CD14-positive monocyte (primary cell): Measurements from ENCODE around the gene FAM171A1. TPM values are rescaled to one million over a fixed set of nuclear protein-coding genes. Genes with fewer than 3 reads are reported as not detected.

Experiments
- DNase-seq, 3 donors: peaks; one replicate each; pipeline ENCODE4 v3.0.0-alpha.2; 2011 to 2022
- H2AFZ ChIP-seq: 2 replicates; pipeline ENCODE4 v1.6.0; 2012; ENCODE audit warnings: mild to moderate bottlenecking, low read depth, low read length, inconsistent platforms; ENCODE audit not compliant: insufficient read depth, poor library complexity, severe bottlenecking
- H3K27ac ChIP-seq, 2 donors: 1 replicate in 1 of 2; 2 replicates in 1 of 2; pipeline ENCODE4 v1.5.1; 2012 to 2013; ENCODE audit warnings: low read length in 2 of 2, control low read depth in 1 of 2, inconsistent platforms in 1 of 2, low read depth in 1 of 2, mild to moderate bottlenecking in 1 of 2
- H3K27me3 ChIP-seq, 2 donors: one replicate each; pipeline versions ENCODE4 v1.6.0 to v1.6.1; 2011 to 2013; ENCODE audit warnings: low read length in 2 of 2; ENCODE audit not compliant: control insufficient read depth in 2 of 2, insufficient read depth in 2 of 2
- H3K36me3 ChIP-seq, 2 donors: replicated peaks in 1 of 2; 1 replicate in 1 of 2; 2 replicates in 1 of 2; pipeline versions ENCODE4 v1.5.1 to v1.6.1; 2012 to 2013; ENCODE audit warnings: low read length in 2 of 2, control low read depth in 1 of 2, inconsistent platforms in 1 of 2, mild to moderate bottlenecking in 1 of 2; ENCODE audit not compliant: insufficient read depth in 2 of 2, control insufficient read depth in 1 of 2
- H3K4me1 ChIP-seq, 2 donors: 1 replicate in 1 of 2; 2 replicates in 1 of 2; pipeline versions ENCODE4 v1.5.1 to v1.6.1; 2012 to 2013; ENCODE audit warnings: low read length in 2 of 2, control low read depth in 1 of 2, inconsistent platforms in 1 of 2, mild to moderate bottlenecking in 1 of 2, moderate library complexity in 1 of 2; ENCODE audit not compliant: insufficient read depth in 2 of 2, control insufficient read depth in 1 of 2
- H3K4me2 ChIP-seq: replicated peaks from 2 replicates; pipeline ENCODE3; 2012; ENCODE audit warnings: low read length, moderate library complexity, mild to moderate bottlenecking; ENCODE audit not compliant: poor library complexity, severe bottlenecking; ENCODE audit errors: extremely low read depth
- H3K4me3 ChIP-seq, 3 experiments: fragments of 200-600 bp in 1 of 3; sonication (generic) in 1 of 3; replicated peaks in 1 of 3; 1 replicate in 2 of 3; 2 replicates in 1 of 3; pipeline ENCODE4 v1.5.1; 2011 to 2013; ENCODE audit warnings: low read length in 3 of 3, mild to moderate bottlenecking in 3 of 3, control low read depth in 2 of 3, low read depth in 2 of 3, inconsistent platforms in 1 of 3, moderate library complexity in 1 of 3
- H3K79me2 ChIP-seq: 2 replicates; pipeline ENCODE4 v1.6.0; 2012; ENCODE audit warnings: mild to moderate bottlenecking, control low read depth, inconsistent platforms, low read length, moderate library complexity; ENCODE audit not compliant: insufficient read depth
- H3K9ac ChIP-seq: 2 replicates; pipeline ENCODE4 v1.6.0; 2017; ENCODE audit warnings: low read length, mild to moderate bottlenecking; ENCODE audit not compliant: insufficient read depth, poor library complexity, severe bottlenecking
- H3K9me3 ChIP-seq, 2 donors: replicated peaks in 1 of 2; 1 replicate in 1 of 2; 2 replicates in 1 of 2; pipeline versions ENCODE4 v1.5.1 to v1.6.1; 2012 to 2013; ENCODE audit warnings: low read length in 2 of 2, control low read depth in 1 of 2; ENCODE audit not compliant: control insufficient read depth in 1 of 2, insufficient read depth in 1 of 2
- H4K20me1 ChIP-seq: 2 replicates; pipeline ENCODE4 v1.6.0; 2012; ENCODE audit warnings: mild to moderate bottlenecking, low read length, control low read depth, moderate library complexity; ENCODE audit not compliant: insufficient read depth
- H3K27ac Mint-ChIP-seq, 7 donors: one replicate each; pipeline ENCODE4 v1.8.0; 2020; ENCODE audit warnings: mild to moderate bottlenecking in 7 of 7, mixed read lengths in 7 of 7, moderate library complexity in 6 of 7, inconsistent platforms in 2 of 7
- H3K27me3 Mint-ChIP-seq, 3 donors: one replicate each; pipeline ENCODE4 v1.8.0; 2021 to 2022; ENCODE audit warnings: low read depth in 3 of 3, mild to moderate bottlenecking in 3 of 3, mixed read lengths in 3 of 3, moderate library complexity in 3 of 3, inconsistent platforms in 1 of 3
- H3K36me3 Mint-ChIP-seq, 2 donors: one replicate each; pipeline ENCODE4 v1.8.0; 2020; ENCODE audit warnings: mixed read lengths in 2 of 2, inconsistent platforms in 1 of 2, mild to moderate bottlenecking in 1 of 2
- H3K4me1 Mint-ChIP-seq: one replicate; pipeline ENCODE4 v1.8.0; 2020; ENCODE audit warnings: mild to moderate bottlenecking, mixed read lengths
- H3K4me3 Mint-ChIP-seq, 2 donors: one replicate each; pipeline ENCODE4 v1.8.0; 2020; ENCODE audit warnings: mild to moderate bottlenecking in 2 of 2, mixed read lengths in 2 of 2, moderate library complexity in 1 of 2
- H3K9me3 Mint-ChIP-seq, 7 donors: one replicate each; pipeline ENCODE4 v1.8.0; 2020 to 2022; ENCODE audit warnings: mixed read lengths in 7 of 7, mild to moderate bottlenecking in 6 of 7, moderate library complexity in 6 of 7, inconsistent platforms in 2 of 7
- CTCF ChIP-seq: fragments of 200-600 bp; IDR thresholded peaks from one replicate; pipeline ENCODE4 v1.8.0; 2022; ENCODE audit warnings: antibody characterized with exemption, mild to moderate bottlenecking
- WGBS: methylation state at CpG from one replicate; pipeline ENCODE4 v1.1.5; 2013; ENCODE audit warnings: missing lambda C conversion rate; ENCODE audit not compliant: insufficient coverage; 5-methylcytosine and 5-hydroxymethylcytosine counted together
- intact Hi-C, 2 donors: fragments of 100-400 bp; cut with micrococcal nuclease; formaldehyde crosslinking; loops; one replicate each; pipeline versions ENCODE4 v1.15.0 to v1.15.1; 2023
- polyA plus RNA-seq, 3 donors: library from polyadenylated mRNA; depleted of rRNA in 1 of 3; unstranded in 2 of 3; stranded (reverse) in 1 of 3; fragments of 300-500 nt in 2 of 3; fragments of >200 nt in 1 of 3; fragmentation: Illumina TruSeq in 2 of 3; gene quantifications; 1 replicate in 2 of 3; 2 replicates in 1 of 3; pipeline ENCODE4 v1.2.3, GENCODE V29; 2012 to 2021

Gene FAM171A1
- polyA plus RNA-seq, 3 donors, result not detected

GRCh38 chr10:15315286-15315685 lies 55.8 kb downstream of the FAM171A1 start:
- DNase-seq, result no peak
- Mint-ChIP-seq H3K4me3 (no peak overlapping the region), H3K4me1 (peaks cover 11% of the 10 kb centered on the region), H3K27ac (no peak overlapping the region), H3K27me3 (peaks cover 1 to 9% (median 4%) of the 10 kb centered on the region in 3 donors), H3K9me3 (peaks cover 0 to 2% (median 0%) of the 10 kb centered on the region in 7 donors), H3K36me3 (no peaks in the 10 kb centered on the region)
- H3K4me2 ChIP-seq, result no peak overlapping the region
- no peaks in the 10 kb centered on the region for H3K79me2 ChIP-seq
- H3K27me3 ChIP-seq, result no peaks in the 10 kb centered on the region
- H3K9me3 ChIP-seq, result no peaks in the 10 kb centered on the region
- no peaks in the 10 kb centered on the region for H4K20me1 ChIP-seq
- H2AFZ ChIP-seq, result no peak overlapping the region
- H3K36me3 ChIP-seq, result no peaks in the 10 kb centered on the region
- no peak overlapping the region for H3K27ac ChIP-seq
- WGBS, result 75% methylated on average over 2 of the region's 8 CpGs
- H3K4me1 ChIP-seq, result peaks cover 0 to 8% of the 10 kb centered on the region in 2 donors
- intact Hi-C loops, result no loop called here
- no peak for TF ChIP-seq CTCF
- no peak overlapping the region for H3K4me3 ChIP-seq
- H3K9ac ChIP-seq, result no peak overlapping the region

GRCh38 chr10:15314482-15315045 lies 56.5 kb downstream of the FAM171A1 start:
- intact Hi-C loops, result no loop called here
- no peak for TF ChIP-seq CTCF
- no peak overlapping the region for H3K27ac ChIP-seq
- no peaks in the 10 kb centered on the region for H4K20me1 ChIP-seq
- H3K9me3 ChIP-seq, result no peaks in the 10 kb centered on the region
- H3K4me3 ChIP-seq, result no peak overlapping the region
- Mint-ChIP-seq H3K27me3 (peaks cover 1 to 9% (median 4%) of the 10 kb centered on the region in 3 donors), H3K4me3 (no peak overlapping the region), H3K27ac (no peak overlapping the region), H3K36me3 (no peaks in the 10 kb centered on the region), H3K4me1 (peaks cover 11% of the 10 kb centered on the region), H3K9me3 (peaks cover 0 to 2% (median 0%) of the 10 kb centered on the region in 7 donors)
- no peak for DNase-seq
- H3K36me3 ChIP-seq, result no peaks in the 10 kb centered on the region
- peaks cover 0 to 8% of the 10 kb centered on the region in 2 donors for H3K4me1 ChIP-seq
- H2AFZ ChIP-seq, result no peak overlapping the region
- H3K27me3 ChIP-seq, result no peaks in the 10 kb centered on the region
- no peak overlapping the region for H3K4me2 ChIP-seq
- WGBS, result 96% methylated on average over 12 of the region's 17 CpGs
- H3K9ac ChIP-seq, result no peak overlapping the region
- no peaks in the 10 kb centered on the region for H3K79me2 ChIP-seq
